ENCODE data around the gene SMAD4. TPM values are rescaled to one million over a fixed set of nuclear protein-coding genes. Genes with fewer than 3 reads are reported as not detected.

SMAD4 gene
- total RNA-seq, 1 donor from 2014 or later, result 165 TPM

GRCh38 chr18:51048190-51048589 is 18.2 kb downstream of the SMAD4 start:
- Mint-ChIP-seq H3K4me3 (ENCODE audit: low read depth) (no peak overlapping the region), H3K4me1 (ENCODE audit: low read depth) (peaks cover 28% of the 10 kb centered on the region), H3K9me3 (ENCODE audit: low read depth) (no peaks in the 10 kb centered on the region), H3K27ac (no peak overlapping the region), H3K27me3 (no peaks in the 10 kb centered on the region), H3K36me3 (ENCODE audit: insufficient read depth) (peaks cover 21% of the 10 kb centered on the region)
- TF ChIP-seq, protein P1, sequence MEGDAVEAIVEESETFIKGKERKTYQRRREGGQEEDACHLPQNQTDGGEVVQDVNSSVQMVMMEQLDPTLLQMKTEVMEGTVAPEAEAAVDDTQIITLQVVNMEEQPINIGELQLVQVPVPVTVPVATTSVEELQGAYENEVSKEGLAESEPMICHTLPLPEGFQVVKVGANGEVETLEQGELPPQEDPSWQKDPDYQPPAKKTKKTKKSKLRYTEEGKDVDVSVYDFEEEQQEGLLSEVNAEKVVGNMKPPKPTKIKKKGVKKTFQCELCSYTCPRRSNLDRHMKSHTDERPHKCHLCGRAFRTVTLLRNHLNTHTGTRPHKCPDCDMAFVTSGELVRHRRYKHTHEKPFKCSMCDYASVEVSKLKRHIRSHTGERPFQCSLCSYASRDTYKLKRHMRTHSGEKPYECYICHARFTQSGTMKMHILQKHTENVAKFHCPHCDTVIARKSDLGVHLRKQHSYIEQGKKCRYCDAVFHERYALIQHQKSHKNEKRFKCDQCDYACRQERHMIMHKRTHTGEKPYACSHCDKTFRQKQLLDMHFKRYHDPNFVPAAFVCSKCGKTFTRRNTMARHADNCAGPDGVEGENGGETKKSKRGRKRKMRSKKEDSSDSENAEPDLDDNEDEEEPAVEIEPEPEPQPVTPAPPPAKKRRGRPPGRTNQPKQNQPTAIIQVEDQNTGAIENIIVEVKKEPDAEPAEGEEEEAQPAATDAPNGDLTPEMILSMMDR (IDR thresholded peaks at IDR 0.05; ENCODE audit: unreplicated experiment), result no peak
- DNase-seq (ENCODE audit: low spot score, unreplicated experiment), result no peak

DNA sequence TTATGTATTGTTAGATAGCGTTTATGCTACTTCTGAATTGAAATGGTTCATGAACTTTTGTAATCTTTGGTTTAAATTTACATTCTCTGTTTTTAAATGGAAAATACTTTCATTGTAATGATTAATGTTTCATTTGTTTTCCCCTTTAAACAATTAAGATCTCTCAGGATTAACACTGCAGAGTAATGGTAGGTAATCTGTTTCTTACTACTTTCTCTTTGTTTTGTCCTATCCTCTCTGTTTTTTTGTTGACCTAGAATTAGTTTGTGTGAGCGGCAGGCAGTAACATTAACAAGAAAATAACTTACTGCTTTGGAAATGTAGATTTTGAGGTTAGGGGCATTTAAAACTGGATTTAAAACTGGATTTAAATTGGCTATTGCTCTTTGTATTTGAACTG is 19.1 kb downstream of the SMAD4 start:
- Mint-ChIP-seq H3K27me3 (no peaks in the 10 kb centered on the region), H3K4me1 (ENCODE audit: low read depth) (peaks cover 29% of the 10 kb centered on the region), H3K36me3 (ENCODE audit: insufficient read depth) (peaks cover 20% of the 10 kb centered on the region), H3K27ac (peak overlapping the region; percentile 38), H3K4me3 (ENCODE audit: low read depth) (no peak overlapping the region), H3K9me3 (ENCODE audit: low read depth) (no peaks in the 10 kb centered on the region)
- no peak for DNase-seq (ENCODE audit: low spot score, unreplicated experiment)
- TF ChIP-seq, protein P1 (IDR thresholded peaks at IDR 0.05; ENCODE audit: unreplicated experiment), result no peak

DNA sequence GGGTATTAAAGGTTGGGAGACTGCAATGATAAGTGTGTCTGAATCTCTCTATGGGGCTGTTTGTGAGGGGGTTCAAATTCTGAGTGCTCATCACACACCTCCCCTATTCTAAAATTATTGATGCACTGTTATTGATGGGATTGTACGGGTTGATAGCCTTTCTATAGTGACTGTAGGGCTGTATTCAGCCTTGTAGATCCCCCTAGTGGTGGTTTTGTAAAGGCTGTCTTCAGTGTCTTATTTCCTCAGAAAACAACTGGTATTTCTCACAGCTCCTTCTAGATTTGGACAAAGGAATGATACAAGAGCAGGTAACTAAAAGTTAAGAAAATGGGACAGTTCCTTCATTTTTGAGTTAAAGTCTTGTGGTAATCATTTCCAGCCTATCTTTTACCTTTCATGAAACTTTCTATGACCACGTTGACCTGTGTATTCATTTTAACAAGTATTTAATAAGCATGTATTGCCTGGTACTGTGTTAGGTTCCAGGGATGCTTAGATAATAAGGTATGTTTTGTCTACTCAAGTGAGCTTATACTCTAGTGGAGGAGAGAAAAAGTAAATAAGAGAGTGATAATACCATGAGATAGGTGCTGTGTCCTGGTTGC is 21.2 kb downstream of the SMAD4 start:
- Mint-ChIP-seq H3K4me1 (ENCODE audit: low read depth) (peaks cover 15% of the 10 kb centered on the region), H3K27ac (peak overlapping the region; percentile 47), H3K4me3 (ENCODE audit: low read depth) (no peak overlapping the region), H3K9me3 (ENCODE audit: low read depth) (no peaks in the 10 kb centered on the region), H3K27me3 (no peaks in the 10 kb centered on the region), H3K36me3 (ENCODE audit: insufficient read depth) (peaks cover 23% of the 10 kb centered on the region)
- TF ChIP-seq, protein P1 (IDR thresholded peaks at IDR 0.05; ENCODE audit: unreplicated experiment), result peak; percentile 89
- DNase-seq (ENCODE audit: low spot score, unreplicated experiment), result no peak

DNA sequence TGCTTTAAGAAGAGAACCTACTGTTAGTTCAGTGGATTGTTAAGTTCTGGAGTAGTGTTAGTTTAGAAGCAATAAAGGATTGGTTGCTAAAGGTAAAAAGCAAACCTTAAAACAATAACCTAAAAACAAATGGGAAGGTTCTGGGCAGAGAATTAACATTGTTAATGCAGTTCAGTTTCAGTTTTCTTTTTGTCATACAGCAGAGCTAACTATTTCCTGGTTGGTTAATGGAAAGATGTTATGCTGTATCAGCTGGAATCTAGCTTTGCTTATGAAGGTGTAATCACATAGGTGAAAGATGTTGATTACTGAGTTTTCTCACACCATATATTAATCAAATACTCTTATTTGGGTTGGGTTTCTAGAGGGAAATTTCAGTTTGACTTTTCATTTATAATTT is 23.8 kb downstream of the SMAD4 start:
- H3K9me3 Mint-ChIP-seq (ENCODE audit: low read depth), result no peaks in the 10 kb centered on the region
- no peak overlapping the region for H3K27ac Mint-ChIP-seq
- no peaks in the 10 kb centered on the region for H3K27me3 Mint-ChIP-seq
- peaks cover 15% of the 10 kb centered on the region for H3K4me1 Mint-ChIP-seq (ENCODE audit: low read depth)
- no peak for DNase-seq (ENCODE audit: low spot score, unreplicated experiment)
- TF ChIP-seq, protein P1 (IDR thresholded peaks at IDR 0.05; ENCODE audit: unreplicated experiment), result no peak
- H3K4me3 Mint-ChIP-seq (ENCODE audit: low read depth), result no peak overlapping the region
- H3K36me3 Mint-ChIP-seq (ENCODE audit: insufficient read depth), result peaks cover 20% of the 10 kb centered on the region

- Mint-ChIP-seq H3K4me1 (ENCODE audit: low read depth) (peaks cover 14% of the 10 kb centered on the region), H3K27ac (no peak overlapping the region), H3K4me3 (ENCODE audit: low read depth) (no peak overlapping the region), H3K36me3 (ENCODE audit: insufficient read depth) (peaks cover 19% of the 10 kb centered on the region), H3K9me3 (ENCODE audit: low read depth) (no peaks in the 10 kb centered on the region), H3K27me3 (no peaks in the 10 kb centered on the region)
- DNase-seq (ENCODE audit: low spot score, unreplicated experiment), result no peak
- TF ChIP-seq, protein P1 (IDR thresholded peaks at IDR 0.05; ENCODE audit: unreplicated experiment), result no peak
These were observed 24.8 kb downstream of the SMAD4 start for GRCh38 chr18:51054764-51055163.
